ENCODE results near the gene SELL.

Gene SELL

DNA sequence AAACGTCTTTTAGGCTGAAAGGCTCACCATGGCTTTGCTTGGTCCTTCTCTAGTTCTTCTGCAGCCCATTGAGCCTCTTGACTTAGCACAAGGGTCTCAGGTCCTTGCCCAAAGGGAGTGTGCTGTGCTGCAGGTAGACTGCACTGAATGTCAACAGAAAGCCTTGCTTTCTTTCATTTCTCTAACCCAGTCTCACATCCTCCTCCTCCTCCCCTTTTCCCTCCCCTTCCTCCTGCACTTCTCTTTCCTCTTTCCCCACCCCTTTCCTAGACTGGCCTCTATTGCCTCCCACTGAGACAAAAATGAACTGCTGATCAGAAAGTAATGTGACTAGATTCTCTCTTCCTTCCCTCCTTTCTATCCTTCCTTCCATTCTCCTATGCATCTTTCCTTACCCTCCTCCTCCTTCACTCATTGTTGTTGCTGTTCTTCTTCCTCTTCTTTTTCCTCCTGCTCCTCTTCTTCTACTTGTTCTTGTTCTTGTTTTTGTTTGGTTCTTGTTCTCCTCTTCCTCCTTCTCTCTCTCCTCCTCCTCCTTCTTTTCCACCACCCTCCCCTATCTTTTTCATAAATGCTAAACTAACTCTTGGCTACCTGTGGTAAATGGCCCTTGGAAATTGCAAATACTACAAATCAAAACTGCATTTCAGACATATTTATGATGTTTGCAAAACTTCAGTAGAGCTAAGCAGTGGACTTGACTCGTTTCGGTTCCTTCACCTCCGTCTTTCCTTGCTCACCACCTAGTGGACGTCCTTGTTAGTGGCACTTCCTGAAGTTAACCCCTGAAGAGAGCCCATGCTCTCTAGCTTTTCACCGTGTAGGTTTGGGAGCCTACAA lies at the start of gene SELL:
Gene SELL, minus strand, starts transcription at position 152 of the 840 bp plus-strand sequence. Its CDS starts 122 bp downstream, at position 30.
- in situ Hi-C loops (cut with MboI; ENCODE audit: low sequenced_read_pairs, unreplicated experiment): no loop called here
- peak; percentile 53 for DNase-seq (ENCODE audit: low spot score)
- TF ChIP-seq, protein P1, sequence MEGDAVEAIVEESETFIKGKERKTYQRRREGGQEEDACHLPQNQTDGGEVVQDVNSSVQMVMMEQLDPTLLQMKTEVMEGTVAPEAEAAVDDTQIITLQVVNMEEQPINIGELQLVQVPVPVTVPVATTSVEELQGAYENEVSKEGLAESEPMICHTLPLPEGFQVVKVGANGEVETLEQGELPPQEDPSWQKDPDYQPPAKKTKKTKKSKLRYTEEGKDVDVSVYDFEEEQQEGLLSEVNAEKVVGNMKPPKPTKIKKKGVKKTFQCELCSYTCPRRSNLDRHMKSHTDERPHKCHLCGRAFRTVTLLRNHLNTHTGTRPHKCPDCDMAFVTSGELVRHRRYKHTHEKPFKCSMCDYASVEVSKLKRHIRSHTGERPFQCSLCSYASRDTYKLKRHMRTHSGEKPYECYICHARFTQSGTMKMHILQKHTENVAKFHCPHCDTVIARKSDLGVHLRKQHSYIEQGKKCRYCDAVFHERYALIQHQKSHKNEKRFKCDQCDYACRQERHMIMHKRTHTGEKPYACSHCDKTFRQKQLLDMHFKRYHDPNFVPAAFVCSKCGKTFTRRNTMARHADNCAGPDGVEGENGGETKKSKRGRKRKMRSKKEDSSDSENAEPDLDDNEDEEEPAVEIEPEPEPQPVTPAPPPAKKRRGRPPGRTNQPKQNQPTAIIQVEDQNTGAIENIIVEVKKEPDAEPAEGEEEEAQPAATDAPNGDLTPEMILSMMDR (IDR thresholded peaks at IDR 0.05; ENCODE audit: borderline replicate concordance, control extremely low read depth, extremely low read depth, insufficient read depth, missing control alignments): peak; percentile 72

DNA sequence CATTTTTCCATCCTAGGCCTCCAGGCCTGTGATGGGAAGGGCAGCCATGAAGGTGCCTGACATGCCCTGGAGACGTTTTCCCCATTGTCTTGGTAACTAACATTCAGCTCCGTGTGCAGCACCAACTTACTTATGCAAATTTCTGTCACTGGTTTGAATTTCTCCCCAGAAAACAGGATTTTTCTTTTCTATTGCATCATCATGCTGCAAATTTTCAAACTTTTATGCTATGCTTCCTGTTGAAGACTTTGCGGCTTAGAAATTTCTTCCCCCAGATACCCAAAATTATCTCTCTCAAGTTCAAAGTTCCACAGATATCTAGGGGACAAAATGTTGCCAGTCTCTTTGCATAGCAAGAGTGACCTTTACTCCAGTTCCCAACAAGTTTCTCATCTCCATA lies 47.6 kb upstream of the SELL start:
- DNase-seq (ENCODE audit: low spot score): no peak
- in situ Hi-C loops (cut with MboI; ENCODE audit: low sequenced_read_pairs, unreplicated experiment): no loop called here
- TF ChIP-seq, protein P1 (IDR thresholded peaks at IDR 0.05; ENCODE audit: borderline replicate concordance, control extremely low read depth, extremely low read depth, insufficient read depth, missing control alignments): no peak

DNA sequence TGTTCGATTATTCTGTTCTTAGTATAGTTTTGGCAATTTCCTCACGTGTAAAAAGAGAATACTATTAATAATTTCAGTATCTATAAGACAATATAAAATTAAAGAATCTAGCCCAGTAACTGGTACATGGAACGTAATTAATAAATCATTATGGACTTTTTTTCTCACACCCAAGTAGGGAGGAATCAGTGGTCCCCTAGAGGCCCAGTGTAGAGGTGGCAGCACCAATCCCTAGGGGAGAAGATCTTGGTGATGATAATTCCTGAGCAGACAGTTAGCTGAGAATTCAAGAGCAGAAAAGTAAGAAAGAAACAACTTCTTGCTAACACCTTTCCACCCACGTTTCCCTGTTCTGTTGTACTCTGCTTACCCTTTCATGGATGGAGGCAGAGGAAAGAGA lies 42.1 kb upstream of the SELL start:
- in situ Hi-C loops (cut with MboI; ENCODE audit: low sequenced_read_pairs, unreplicated experiment): no loop called here
- TF ChIP-seq, protein P1 (IDR thresholded peaks at IDR 0.05; ENCODE audit: borderline replicate concordance, control extremely low read depth, extremely low read depth, insufficient read depth, missing control alignments): no peak
- no peak for DNase-seq (ENCODE audit: low spot score)

DNA sequence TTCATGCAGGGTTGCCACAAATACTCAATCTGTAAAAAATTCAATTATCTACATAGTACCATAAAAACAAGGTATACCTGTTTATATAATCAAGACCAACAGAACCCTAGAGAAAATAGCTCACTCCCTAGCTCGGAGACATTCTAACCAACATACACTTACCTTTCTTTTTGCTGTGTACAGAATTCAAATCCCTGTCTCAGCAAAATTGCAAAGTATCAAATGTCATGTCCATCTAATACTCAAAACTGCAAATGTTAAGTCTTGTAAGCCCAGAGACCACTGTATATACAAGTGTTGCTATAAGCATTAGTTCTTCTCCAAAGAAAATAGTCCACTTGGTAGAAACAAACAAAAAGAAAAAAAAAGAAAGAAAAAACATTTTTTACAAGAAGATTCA lies 38.6 kb upstream of the SELL start:
- in situ Hi-C loops (cut with MboI; ENCODE audit: low sequenced_read_pairs, unreplicated experiment): no loop called here
- TF ChIP-seq, protein P1 (IDR thresholded peaks at IDR 0.05; ENCODE audit: borderline replicate concordance, control extremely low read depth, extremely low read depth, insufficient read depth, missing control alignments): no peak
- DNase-seq (ENCODE audit: low spot score): no peak

DNA sequence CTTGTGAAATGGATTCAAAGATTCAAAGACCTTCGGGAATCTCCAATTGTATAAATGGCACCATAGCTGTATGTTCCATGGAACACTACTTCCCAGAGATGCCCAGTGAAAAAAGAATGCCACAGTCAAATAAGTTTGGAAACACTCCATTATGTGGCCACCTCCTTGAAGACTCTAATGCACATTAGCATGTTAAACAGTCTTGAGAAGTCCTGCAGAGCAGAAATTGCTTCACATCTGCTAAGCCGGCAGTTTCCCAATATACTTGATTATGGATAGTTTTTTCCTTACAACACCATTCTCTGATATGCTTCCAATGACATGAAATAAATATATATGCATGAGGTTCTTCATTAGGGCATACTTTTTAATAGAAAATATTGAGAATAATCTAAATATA lies 35.1 kb upstream of the SELL start:
- TF ChIP-seq, protein P1 (IDR thresholded peaks at IDR 0.05; ENCODE audit: borderline replicate concordance, control extremely low read depth, extremely low read depth, insufficient read depth, missing control alignments): no peak
- in situ Hi-C loops (cut with MboI; ENCODE audit: low sequenced_read_pairs, unreplicated experiment): no loop called here
- DNase-seq (ENCODE audit: low spot score): no peak

DNA sequence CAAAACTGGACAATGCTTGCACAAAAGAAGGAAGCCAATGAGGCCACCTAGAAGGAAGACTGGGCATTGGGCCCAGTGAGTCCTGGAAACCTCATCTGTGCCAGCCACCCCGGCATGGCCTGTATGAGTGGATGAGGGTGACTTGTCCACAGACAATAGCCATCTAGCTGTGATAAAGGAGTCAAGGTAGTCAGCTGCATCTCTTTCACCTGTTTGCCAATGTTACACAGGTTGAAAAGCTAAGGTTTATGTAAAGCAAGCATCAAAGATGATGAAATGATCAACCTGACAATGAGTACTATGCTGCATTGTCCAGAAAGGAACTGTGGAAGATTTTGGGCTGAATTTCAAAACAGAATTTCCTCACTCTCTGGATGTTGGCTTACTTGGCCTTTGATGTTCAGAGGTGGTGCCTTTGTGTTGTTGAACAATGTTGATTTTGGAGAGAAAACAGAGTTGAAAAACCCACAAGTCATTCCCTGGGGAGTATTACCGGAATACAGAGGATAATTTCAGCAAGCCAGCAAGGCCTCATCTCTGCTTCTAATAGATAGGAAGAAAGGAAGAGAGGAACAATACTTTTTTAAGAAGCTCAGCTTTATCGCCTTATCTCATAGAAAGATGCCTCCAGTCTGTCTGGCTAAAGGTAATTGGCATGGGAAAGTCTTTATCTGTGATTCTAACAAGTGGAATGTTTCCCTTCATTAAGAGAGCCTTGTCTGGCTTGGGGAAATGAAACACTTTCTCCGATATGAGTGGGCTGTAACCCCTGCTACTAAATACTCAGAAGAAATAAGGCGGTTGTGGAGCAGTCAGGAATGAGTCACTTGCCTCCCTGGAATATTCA lies 33.8 kb upstream of the SELL start:
- DNase-seq (ENCODE audit: low spot score): no peak
- in situ Hi-C loops (cut with MboI; ENCODE audit: low sequenced_read_pairs, unreplicated experiment): no loop called here
- TF ChIP-seq, protein P1 (IDR thresholded peaks at IDR 0.05; ENCODE audit: borderline replicate concordance, control extremely low read depth, extremely low read depth, insufficient read depth, missing control alignments): no peak
